Stimulated activated CD8-positive, alpha-beta memory T cell treated with anti-CD3 and anti-CD28 coated beads, Interleukin-12 subunit alpha, Interleukin-12 subunit beta, amount 100 ng/mL, for 4 hours (primary cell): Measurements from ENCODE around the gene CYP4F22.
"Not testable (repeated sequence)": the region's sequence is repeated elsewhere in the genome, so short reads cannot be mapped to it uniquely, and the experiment has no call there.

ENCODE experiments used
- DNase-seq: peaks from one replicate; pipeline ENCODE4 v3.0.0-alpha.2; 2020; ENCODE audit warnings: low read depth

The CYP4F22 gene

GRCh38 chr19:15575406-15575805 lies 67.1 kb downstream of the CYP4F22 start:
- no peak for DNase-seq

GRCh38 chr19:15576526-15577156 lies 68.3 kb downstream of the CYP4F22 start:
- no peak for DNase-seq

DNA sequence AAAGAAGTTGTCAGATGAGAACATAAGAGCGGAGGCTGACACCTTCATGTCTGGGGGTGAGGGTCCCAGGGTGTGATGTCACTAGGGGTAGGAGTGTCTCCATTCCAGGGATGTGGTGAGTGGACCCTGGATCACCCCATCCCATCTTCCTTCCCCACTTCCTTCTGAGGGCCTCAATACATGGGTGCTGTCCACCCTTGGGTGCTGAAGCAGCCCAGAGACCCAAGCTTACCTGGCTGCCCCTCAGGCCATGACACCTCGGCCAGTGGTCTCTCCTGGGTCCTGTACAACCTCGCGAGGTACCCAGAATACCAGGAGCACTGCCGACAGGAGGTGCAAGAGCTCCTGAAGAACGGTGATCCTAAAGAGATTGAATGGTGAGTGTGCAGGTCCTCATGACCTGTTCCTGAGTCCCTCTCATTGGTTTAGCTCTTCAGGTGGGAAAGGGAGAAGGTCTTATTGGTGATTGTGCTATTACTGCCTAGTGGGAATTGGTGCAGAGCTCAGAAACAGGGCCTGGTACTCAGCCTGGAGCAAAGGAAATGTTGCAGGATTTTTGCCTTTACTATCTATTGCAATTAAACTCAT lies 69.0 kb downstream of the CYP4F22 start:
- DNase-seq = no peak

- no peak for DNase-seq
Measured at GRCh38 chr19:15583346-15583745, 75.0 kb downstream of the CYP4F22 start.

DNA sequence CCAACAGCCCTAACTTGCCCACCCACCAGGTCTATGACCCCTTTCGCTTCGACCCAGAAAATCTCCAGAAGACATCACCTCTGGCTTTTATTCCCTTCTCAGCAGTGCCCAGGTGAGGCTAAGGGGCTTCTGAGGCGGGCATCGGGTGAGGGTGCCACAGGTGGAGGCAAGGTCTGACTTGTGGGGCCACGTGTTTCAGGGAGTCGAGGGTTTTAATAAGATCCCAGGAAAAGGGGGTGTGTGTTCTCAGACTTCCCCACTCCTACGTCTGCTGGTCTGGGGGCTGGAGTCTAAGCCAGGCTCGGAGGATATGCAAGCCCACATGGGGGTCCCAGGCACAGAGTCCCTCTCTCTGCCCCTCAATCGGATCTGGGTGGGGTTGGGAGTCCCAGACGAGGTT lies 75.8 kb downstream of the CYP4F22 start:
- no peak for DNase-seq

DNA sequence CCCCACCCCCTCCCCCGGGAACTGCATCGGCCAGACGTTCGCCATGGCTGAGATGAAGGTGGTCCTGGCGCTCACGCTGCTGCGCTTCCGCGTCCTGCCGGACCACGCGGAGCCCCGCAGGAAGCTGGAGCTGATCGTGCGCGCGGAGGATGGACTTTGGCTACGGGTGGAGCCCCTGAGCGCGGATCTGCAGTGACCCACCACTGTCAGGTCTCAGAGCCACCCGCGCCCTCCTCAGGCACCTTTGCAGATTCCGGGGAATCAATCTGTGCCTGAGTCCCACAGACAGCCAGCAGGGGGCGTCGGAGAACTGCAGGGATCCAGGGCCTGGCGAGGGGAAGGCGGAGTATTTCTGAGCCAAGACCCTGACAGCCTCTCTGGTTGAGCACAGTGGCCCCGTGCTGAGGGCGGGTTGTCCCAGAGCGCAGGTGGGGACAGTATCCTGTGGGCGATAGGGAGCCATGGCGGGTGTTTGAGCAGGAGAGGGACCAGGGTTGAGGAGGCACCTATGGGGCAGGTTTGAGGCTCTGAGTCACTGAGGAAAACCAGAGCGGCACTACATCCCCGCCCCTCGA lies 76.3 kb downstream of the CYP4F22 start:
- DNase-seq = peak; percentile 65

DNA sequence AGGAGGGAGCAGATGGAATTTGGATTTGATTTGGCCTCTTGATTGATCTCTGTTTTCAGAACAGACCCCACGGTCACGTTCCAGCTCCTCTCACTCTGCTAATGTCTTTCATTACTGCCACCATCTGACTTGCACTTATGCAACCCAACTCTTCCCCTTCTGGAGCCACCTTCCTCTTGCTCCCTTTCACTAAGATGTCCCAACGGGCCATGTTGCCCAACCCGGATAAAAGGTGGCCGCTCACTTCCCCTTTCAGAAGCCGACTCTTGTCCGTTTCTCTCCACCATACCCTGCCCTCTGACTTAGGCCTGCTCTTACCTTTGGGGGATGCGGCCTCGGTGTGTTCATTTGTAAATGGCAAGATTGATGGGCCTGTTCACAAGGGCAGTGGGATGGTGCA lies 79.3 kb downstream of the CYP4F22 start:
- DNase-seq = no peak

DNA sequence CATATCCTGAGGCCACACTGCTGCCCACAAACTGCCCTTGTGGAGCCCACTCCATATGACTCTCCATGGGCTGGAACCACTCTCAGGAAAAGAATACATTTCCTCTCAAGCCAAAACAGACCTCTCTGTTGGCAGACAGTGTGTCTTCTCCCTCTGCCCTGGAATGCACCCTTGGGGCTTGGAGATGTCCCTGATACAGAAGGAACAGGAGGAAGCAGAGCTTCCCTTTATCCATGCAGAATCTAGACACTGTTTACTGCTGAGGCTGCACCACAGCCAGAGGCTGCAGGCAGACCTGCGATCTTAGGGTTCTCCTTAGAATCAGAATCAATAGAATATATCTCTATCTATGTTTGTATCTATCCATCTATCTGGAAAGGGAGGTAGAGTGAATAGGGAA lies 79.9 kb downstream of the CYP4F22 start:
- no peak for DNase-seq

DNA sequence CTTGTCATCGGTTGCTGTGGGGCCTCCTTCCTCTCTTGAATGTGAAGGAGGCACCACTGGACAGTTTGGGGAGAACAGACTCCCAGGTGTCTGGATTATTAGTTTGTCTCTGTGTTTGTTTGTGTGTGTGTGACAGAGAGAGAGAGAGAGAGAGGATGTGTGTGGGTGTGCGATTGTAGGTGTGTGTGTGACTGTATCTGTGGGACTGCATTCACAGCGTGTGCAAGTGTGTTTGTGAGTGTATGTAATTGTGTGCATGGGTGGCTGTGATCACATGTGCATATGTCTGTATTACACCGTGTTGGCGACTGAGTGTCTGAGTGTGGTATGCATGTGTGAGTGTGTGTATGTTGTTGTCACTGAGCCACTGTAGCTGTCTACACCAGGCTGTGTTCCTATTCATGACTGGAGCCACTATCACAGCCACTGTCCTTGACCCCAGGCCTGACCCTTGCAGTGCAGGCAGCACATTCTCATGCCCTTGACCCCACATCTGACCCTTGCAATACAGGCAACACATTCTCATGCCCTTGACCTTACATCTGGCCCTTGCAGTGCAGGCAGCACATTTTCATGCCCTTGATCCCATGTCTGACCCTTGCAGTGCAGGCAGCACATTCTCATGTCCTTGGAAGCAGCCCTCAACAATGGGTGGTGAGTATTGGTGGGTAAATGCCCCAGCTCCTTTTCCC lies 81.6 kb downstream of the CYP4F22 start:
- DNase-seq = no peak

DNA sequence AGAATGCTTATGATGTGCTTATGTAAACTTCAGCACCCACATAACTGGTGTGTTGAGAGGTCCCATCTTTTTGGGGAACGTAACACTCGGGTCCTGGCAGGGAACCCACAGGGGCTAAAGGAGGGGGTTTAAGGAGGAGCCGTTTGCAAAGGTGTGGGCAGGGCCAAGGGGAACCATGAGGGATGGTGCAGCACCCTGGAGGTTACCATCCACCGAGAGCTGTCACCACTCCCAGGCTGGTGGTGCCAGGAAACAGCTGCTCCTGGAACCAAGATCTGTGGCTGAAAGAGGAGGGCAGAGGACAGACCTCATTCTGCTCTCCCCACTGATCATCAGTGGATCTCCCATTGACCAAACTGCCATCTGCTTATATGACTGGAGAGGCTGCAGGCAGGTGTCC lies 83.5 kb downstream of the CYP4F22 start:
- DNase-seq = no peak

- DNase-seq = not testable (repeated sequence)
Measured at GRCh38 chr19:15592506-15592905, 84.2 kb downstream of the CYP4F22 start.

DNA sequence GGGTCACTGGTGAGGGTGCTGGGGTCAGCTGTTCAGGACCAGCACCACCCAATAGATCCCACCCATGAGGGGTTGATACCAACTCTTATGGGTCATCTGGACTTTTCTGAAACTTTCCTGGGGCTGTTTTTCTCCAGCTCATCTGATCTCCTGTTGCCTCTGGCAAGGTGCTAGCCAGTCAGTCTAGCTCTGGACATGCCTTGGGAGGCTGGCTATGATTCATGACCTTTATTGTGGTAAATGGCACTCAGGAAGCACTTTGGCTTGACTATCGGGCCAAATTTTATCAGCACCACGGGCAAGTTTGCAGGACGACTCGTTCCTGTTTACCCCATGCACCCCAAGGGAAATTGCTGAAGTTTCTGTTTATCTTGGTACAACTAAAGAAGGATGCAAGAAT lies 85.4 kb downstream of the CYP4F22 start:
- DNase-seq = not testable (repeated sequence)

GRCh38 chr19:15595069-15595468 lies 86.7 kb downstream of the CYP4F22 start:
- DNase-seq = no peak
